SK-N-SH (cell line): Measurements from ENCODE around the gene ZFX. TPM values are rescaled to one million over a fixed set of nuclear protein-coding genes. Genes with fewer than 3 reads are reported as not detected.

Experiments used
- CTCF ChIA-PET: fragments of 300-600, 350-600 bp; formaldehyde crosslinking; extraction: SDS; loops from one replicate; lab custom pipeline; 2021; lab: Yijun Ruan, JAX
- POLR2A ChIA-PET: fragments of 350-600 bp; sonication (Branson Sonifier 250); formaldehyde crosslinking; extraction: SDS; loops from one replicate; lab custom pipeline; 2020; ENCODE audit warnings: antibody characterized with exemption, inconsistent platforms; lab: Yijun Ruan, JAX
- DNase-seq: peaks from one replicate; pipeline ENCODE4 v3.0.0; 2012
- H2AFZ ChIP-seq: fragments of 200-600 bp; sonication (generic); 2 replicates; pipeline ENCODE4 v1.8.1; 2016; ENCODE audit warnings: antibody characterized with exemption, mild to moderate bottlenecking, low read depth
- H3F3A ChIP-seq: fragments of 200-600 bp; sonication (generic); replicated peaks from 2 replicates; pipeline ENCODE3; 2016; ENCODE audit warnings: antibody characterized with exemption, mild to moderate bottlenecking; ENCODE audit not compliant: insufficient read depth
- H3K27ac ChIP-seq, 2 experiments: fragments of 200-500 bp in 1 of 2; fragments of 200-600 bp in 1 of 2; sonication (Bioruptor generic) in 1 of 2; sonication (generic), shearing (Covaris generic) in 1 of 2; 2 replicates each; pipeline versions ENCODE4 v1.5.1 to v1.6.1; 2014 to 2016; ENCODE audit warnings: low read depth in 2 of 2, inconsistent platforms in 1 of 2, low read length in 1 of 2, mild to moderate bottlenecking in 1 of 2, mixed read lengths in 1 of 2
- H3K27me3 ChIP-seq: fragments of 200-600 bp; sonication (generic), shearing (Covaris generic); 2 replicates; pipeline ENCODE4 v1.6.1; 2016; ENCODE audit warnings: mixed run types; ENCODE audit not compliant: insufficient read depth
- H3K36me3 ChIP-seq, 2 experiments: fragments of 200-500 bp in 1 of 2; fragments of 200-600 bp in 1 of 2; sonication (Bioruptor generic) in 1 of 2; sonication (generic) in 1 of 2; replicated peaks in 1 of 2; 2 replicates each; pipeline versions ENCODE3 to v1.5.1; 2014 to 2016; ENCODE audit warnings: low read length in 1 of 2, mild to moderate bottlenecking in 1 of 2; ENCODE audit not compliant: insufficient read depth in 2 of 2, control insufficient read depth in 1 of 2
- H3K4me1 ChIP-seq, 2 experiments: fragments of 200-500 bp in 1 of 2; fragments of 200-600 bp in 1 of 2; sonication (Bioruptor generic) in 1 of 2; sonication (generic), shearing (Covaris generic) in 1 of 2; 2 replicates each; pipeline versions ENCODE4 v1.5.1 to v1.6.1; 2014 to 2016; ENCODE audit warnings: low read depth in 1 of 2, low read length in 1 of 2, mixed run types in 1 of 2; ENCODE audit not compliant: insufficient read depth in 2 of 2, control insufficient read depth in 1 of 2
- H3K4me2 ChIP-seq: fragments of 200-600 bp; sonication (generic), shearing (Covaris generic); 2 replicates; pipeline ENCODE4 v1.6.1; 2017; ENCODE audit warnings: mixed run types
- H3K4me3 ChIP-seq, 2 experiments: fragments of 200-500 bp in 1 of 2; fragments of 200-600 bp in 1 of 2; sonication (Bioruptor generic) in 1 of 2; sonication (generic), shearing (Covaris generic) in 1 of 2; 2 replicates each; pipeline versions ENCODE4 v1.5.1 to v1.8.1; 2014 to 2016; ENCODE audit warnings: low read depth in 2 of 2, inconsistent platforms in 1 of 2, low read length in 1 of 2, mild to moderate bottlenecking in 1 of 2, mixed read lengths in 1 of 2, moderate library complexity in 1 of 2
- H3K79me2 ChIP-seq: fragments of 200-600 bp; sonication (generic); 2 replicates; pipeline ENCODE4 v1.8.1; 2017; ENCODE audit warnings: mild to moderate bottlenecking; ENCODE audit not compliant: insufficient read depth
- H3K9ac ChIP-seq: fragments of 200-600 bp; sonication (generic); 2 replicates; pipeline ENCODE4 v1.6.1; 2017; ENCODE audit warnings: mixed run types
- H3K9me2 ChIP-seq: fragments of 200-600 bp; sonication (generic); 2 replicates; pipeline ENCODE4 v1.6.1; 2017; ENCODE audit warnings: mixed run types
- H3K9me3 ChIP-seq: fragments of 200-600 bp; sonication (generic); 2 replicates; pipeline ENCODE4 v1.6.1; 2017; ENCODE audit warnings: mixed run types, mild to moderate bottlenecking, moderate library complexity
- H4K20me1 ChIP-seq: fragments of 200-600 bp; sonication (generic); 2 replicates; pipeline ENCODE4 v1.6.1; 2017; ENCODE audit warnings: mild to moderate bottlenecking, mixed run types; ENCODE audit not compliant: insufficient read depth
- CHD2 ChIP-seq: fragments of 150-350 bp; IDR thresholded peaks from 2 replicates; pipeline ENCODE4 v1.6.1; 2018; ENCODE audit warnings: low read length; ENCODE audit not compliant: partially characterized antibody
- EP300 ChIP-seq, 2 experiments: IDR thresholded peaks; 2 replicates each; pipeline versions ENCODE4 v1.4.0 to v1.6.1; 2012; ENCODE audit warnings: borderline replicate concordance in 1 of 2, low read depth in 1 of 2, low read length in 1 of 2
- EZH2phosphoT487 ChIP-seq: fragments of 200-600 bp; sonication (generic); IDR thresholded peaks from 2 replicates; pipeline ENCODE4 v1.6.1; 2017; ENCODE audit warnings: low read depth, mixed run types, mild to moderate bottlenecking, antibody characterized with exemption, moderate library complexity, borderline replicate concordance
- FOXM1 ChIP-seq: IDR thresholded peaks from 2 replicates; pipeline ENCODE4 v1.4.0; 2012; ENCODE audit warnings: low read depth, mild to moderate bottlenecking
- GABPA ChIP-seq: IDR thresholded peaks from 2 replicates; pipeline ENCODE4 v1.4.0; 2012; ENCODE audit warnings: low read depth, mild to moderate bottlenecking
- GATA2 ChIP-seq: sonication (generic); formaldehyde crosslinking; IDR thresholded peaks from 2 replicates; pipeline ENCODE4 v1.5.0; 2020; ENCODE audit warnings: mild to moderate bottlenecking, missing genetic modification reagents
- IRF3 ChIP-seq: fragments of 150-350 bp; IDR thresholded peaks from 2 replicates; pipeline ENCODE4 v1.6.1; 2016; ENCODE audit warnings: mild to moderate bottlenecking, low read depth, low read length
- JUND ChIP-seq: IDR thresholded peaks from 2 replicates; pipeline ENCODE4 v1.4.0; 2012
- MAX ChIP-seq: IDR thresholded peaks from 2 replicates; pipeline ENCODE4 v1.4.0; 2012; ENCODE audit warnings: low read depth
- MEF2A ChIP-seq: IDR thresholded peaks from 2 replicates; pipeline ENCODE4 v1.4.0; 2012; ENCODE audit warnings: low read depth, borderline replicate concordance
- MXI1 ChIP-seq: IDR thresholded peaks from 2 replicates; pipeline ENCODE4 v1.6.1; 2012; ENCODE audit warnings: mild to moderate bottlenecking, low read depth, low read length, improper control_type of control experiment
- NFIC ChIP-seq: IDR thresholded peaks from 2 replicates; pipeline ENCODE4 v1.4.0; 2012; ENCODE audit warnings: borderline replicate concordance
- POLR2AphosphoS5 ChIP-seq: IDR thresholded peaks from 2 replicates; pipeline ENCODE4 v1.6.1; 2012; ENCODE audit warnings: low read depth, low read length
- RAD21 ChIP-seq: IDR thresholded peaks from 2 replicates; pipeline ENCODE4 v1.6.1; 2012; ENCODE audit warnings: mild to moderate bottlenecking, low read length
- RCOR1 ChIP-seq: fragments of 150-350 bp; IDR thresholded peaks from 2 replicates; pipeline ENCODE4 v1.6.1; 2017; ENCODE audit warnings: antibody characterized with exemption, low read length
- RXRA ChIP-seq: IDR thresholded peaks from 2 replicates; pipeline ENCODE4 v1.4.0; 2012; ENCODE audit warnings: low read depth, mild to moderate bottlenecking, borderline replicate concordance
- TAF1 ChIP-seq: IDR thresholded peaks from 2 replicates; pipeline ENCODE4 v1.6.1; 2012; ENCODE audit warnings: low read depth, mild to moderate bottlenecking, low read length, moderate library complexity, borderline replicate concordance
- TCF12 ChIP-seq: IDR thresholded peaks from 2 replicates; pipeline ENCODE4 v1.4.0; 2012
- TEAD4 ChIP-seq: IDR thresholded peaks from 2 replicates; pipeline ENCODE4 v1.4.0; 2012; ENCODE audit warnings: mild to moderate bottlenecking, borderline replicate concordance; ENCODE audit not compliant: insufficient read depth
- USF2 ChIP-seq: fragments of 150-350 bp; IDR thresholded peaks from 2 replicates; pipeline ENCODE4 v1.6.1; 2017; ENCODE audit warnings: antibody characterized with exemption, low read length, low read depth, borderline replicate concordance
- ZBTB33 ChIP-seq: IDR thresholded peaks from 2 replicates; pipeline ENCODE4 v1.4.0; 2012; ENCODE audit warnings: low read depth, borderline replicate concordance
- WGBS: methylation state at CpG from one replicate; pipeline ENCODE4 v1.1.6; 2017; ENCODE audit warnings: low lambda C conversion rate; 5-methylcytosine and 5-hydroxymethylcytosine counted together
- polyA plus RNA-seq, 3 experiments: library from polyadenylated mRNA; depleted of rRNA; stranded (reverse); fragments of >200 nt; gene quantifications; 2 replicates each; pipeline ENCODE4 v1.2.3, GENCODE V29; 2012

The ZFX gene
- polyA plus RNA-seq, 1 of the 3 experiments (the other 2 are of a cell fraction): 9.0 TPM

GRCh38 chrX:24203072-24203808 lies 53.7 kb downstream of the ZFX start:
- Histone ChIP-seq H3K27me3 (no peaks in the 10 kb centered on the region), H3F3A (peaks cover 6% of the 10 kb centered on the region), H3K4me1 (peaks cover 0 to 4% of the 10 kb centered on the region in 2 experiments; a peak in 3 of 4 replicates), H3K9me2 (no peaks in the 10 kb centered on the region), H2AFZ (no peak overlapping the region), H3K9ac (no peak overlapping the region), H3K79me2 (peaks cover 87% of the 10 kb centered on the region), H3K9me3 (no peaks in the 10 kb centered on the region), H3K4me2 (no peak overlapping the region), H4K20me1 (peaks cover 69% of the 10 kb centered on the region), H3K36me3 (peaks cover 28 to 40% of the 10 kb centered on the region in 2 experiments), H3K27ac (no peak overlapping the region; a peak in 1 of 4 replicates), H3K4me3 (no peak overlapping the region)
- POLR2A ChIA-PET: no interaction called here
- CTCF ChIA-PET: no interaction called here
- no peak for DNase-seq
- WGBS: 97% methylated on average over 13 of the region's 13 CpGs
- TF ChIP-seq CHD2 (no peak), MEF2A (no peak), TCF12 (no peak), GABPA (no peak), ZBTB33 (no peak), NFIC (no peak), MAX (no peak), EP300 (IDR thresholded peaks at IDR 0.05; ENCODE audit: borderline replicate concordance in 1 of 2, low read depth in 1 of 2, low read length in 1 of 2) (no peak), GATA2 (no peak), TEAD4 (no peak), IRF3 (no peak)

GRCh38 chrX:24204331-24204730 lies 54.8 kb downstream of the ZFX start:
- Histone ChIP-seq H3K27me3 (no peaks in the 10 kb centered on the region), H4K20me1 (peaks cover 58% of the 10 kb centered on the region), H3K36me3 (peaks cover 38 to 51% of the 10 kb centered on the region in 2 experiments), H3K9me3 (no peaks in the 10 kb centered on the region), H3K4me3 (no peak overlapping the region), H3K4me1 (peaks cover 0 to 4% of the 10 kb centered on the region in 2 experiments; a peak in 3 of 4 replicates), H3K9ac (no peak overlapping the region), H2AFZ (no peak overlapping the region), H3K79me2 (peaks cover 84% of the 10 kb centered on the region), H3K27ac (no peak overlapping the region), H3F3A (peaks cover 6% of the 10 kb centered on the region), H3K9me2 (no peaks in the 10 kb centered on the region), H3K4me2 (no peak overlapping the region)
- DNase-seq: no peak
- TF ChIP-seq RAD21 (no peak), EP300 (IDR thresholded peaks at IDR 0.05; ENCODE audit: borderline replicate concordance in 1 of 2, low read depth in 1 of 2, low read length in 1 of 2) (no peak), MXI1 (no peak), CHD2 (no peak), FOXM1 (no peak), RCOR1 (no peak), EZH2phosphoT487 (no peak), RXRA (no peak), ZBTB33 (no peak), TAF1 (no peak), POLR2AphosphoS5 (no peak), USF2 (no peak), JUND (no peak), TEAD4 (no peak), TCF12 (no peak)
- POLR2A ChIA-PET: no interaction called here
- CTCF ChIA-PET: no interaction called here
- WGBS: 91% methylated on average over 5 of the region's 5 CpGs
